ENCODE measurements around the gene GUCA1A.

DNA sequence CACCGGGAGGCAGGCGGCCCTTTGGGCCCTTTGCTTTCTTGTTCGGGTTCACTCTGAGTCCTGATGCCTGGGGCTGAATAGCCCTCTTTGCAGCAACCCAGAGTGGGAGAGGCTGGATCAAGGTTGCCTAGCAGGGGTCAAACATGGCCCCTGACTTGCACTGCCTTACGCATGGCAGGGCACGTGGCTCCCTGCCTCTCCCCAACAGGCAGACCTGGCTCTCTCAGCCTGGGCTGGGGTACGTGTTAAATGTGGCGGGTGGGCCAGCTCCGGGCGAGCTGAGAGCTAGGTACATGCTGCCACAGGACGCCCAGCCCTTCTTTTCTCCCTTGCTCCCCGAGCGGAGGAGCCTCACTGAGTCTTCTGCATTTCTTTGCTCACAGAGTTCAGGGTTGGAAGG lies 38.0 kb upstream of the GUCA1A start:
- TF ChIP-seq POLR2AphosphoS5 (IDR thresholded peaks at IDR 0.05; ENCODE audit: low read depth, low read length): no peak
- TF ChIP-seq TAF1 (IDR thresholded peaks at IDR 0.05; ENCODE audit: borderline replicate concordance, insufficient read depth, low read length): no peak
- TF ChIP-seq REST (IDR thresholded peaks at IDR 0.05; ENCODE audit: insufficient read depth in 1 of 2, low read depth in 2 of 2, low read length in 2 of 2): no peak

Measured in PFSK-1 (cell line).